ENCODE measurements around the gene SIAH2. TPM values are rescaled to one million over a fixed set of nuclear protein-coding genes. Genes with fewer than 3 reads are reported as not detected.

SIAH2 gene
- total and polyA plus RNA-seq, 2 of the 8 experiments (the other 6 are each of a cell fraction or from before 2014, with no cell fraction given) = 23.9 to 34.2 TPM

GRCh38 chr3:150720444-150720843 lies 42.5 kb downstream of the SIAH2 start:
- H3K9me3 ChIP-seq (ENCODE audit: insufficient read depth in 2 of 2, low read depth in 1 of 2, low read length in 1 of 2) = no peaks in the 10 kb centered on the region
- H3K27me3 ChIP-seq (replicated peaks in 1 of 4; ENCODE audit: control insufficient read depth in 3 of 4, extremely low read depth in 1 of 4, insufficient read depth in 3 of 4, low read length in 3 of 4) = no peaks in the 10 kb centered on the region
- H3K9ac ChIP-seq (replicated peaks in 1 of 4; ENCODE audit: extremely low read depth in 1 of 4, low read depth in 3 of 4, low read length in 3 of 4) = no peak overlapping the region
- H3K4me3 ChIP-seq (ENCODE audit: extremely low read depth in 1 of 4, insufficient read depth in 2 of 4, low read depth in 3 of 4, low read length in 4 of 4) = no peak overlapping the region
- H3K56ac ChIP-seq (replicated peaks; ENCODE audit: insufficient read length, low read depth, low read length) = no peak overlapping the region
- H4K20me1 ChIP-seq (replicated peaks in 1 of 2; ENCODE audit: control insufficient read depth in 1 of 2, insufficient read depth in 2 of 2, low read length in 2 of 2) = no peaks in the 10 kb centered on the region
- H2AFZ ChIP-seq (ENCODE audit: low read length) = no peak overlapping the region
- H2BK20ac ChIP-seq (ENCODE audit: low read length) = no peak overlapping the region
- no peak overlapping the region for H2BK15ac ChIP-seq (ENCODE audit: low read length)
- H3K18ac ChIP-seq (ENCODE audit: extremely low read depth, low read length) = no peak overlapping the region
- H2BK120ac ChIP-seq (replicated peaks; ENCODE audit: low read depth, low read length) = no peak overlapping the region
- TF ChIP-seq RFX5 (IDR thresholded peaks at IDR 0.05; ENCODE audit: borderline replicate concordance, low read depth, low read length) = no peak
- TF ChIP-seq NRF1 (IDR thresholded peaks at IDR 0.05; ENCODE audit: low read depth, low read length) = no peak
- no peak for TF ChIP-seq SP4 (IDR thresholded peaks at IDR 0.05; ENCODE audit: low read length)
- no peak for TF ChIP-seq HDAC6 (IDR thresholded peaks at IDR 0.05; ENCODE audit: low read depth, low read length)
- TF ChIP-seq SIRT6 (IDR thresholded peaks at IDR 0.05; ENCODE audit: low read length) = no peak
- no peak for TF ChIP-seq ATF3 (IDR thresholded peaks at IDR 0.05; ENCODE audit: insufficient read depth, low read depth, low read length)
- no peak for TF ChIP-seq MAFK (IDR thresholded peaks at IDR 0.05; ENCODE audit: low read depth, low read length)
- TF ChIP-seq CEBPB (IDR thresholded peaks at IDR 0.05; ENCODE audit: low read depth, low read length) = no peak
- no peak for TF ChIP-seq GABPA (IDR thresholded peaks at IDR 0.05; ENCODE audit: borderline replicate concordance, insufficient read depth, low read length)
- TF ChIP-seq USF2 (IDR thresholded peaks at IDR 0.05; ENCODE audit: low read length) = no peak
- no peak for TF ChIP-seq FOSL1 (IDR thresholded peaks at IDR 0.05; ENCODE audit: insufficient read depth, low read depth, low read length)
- DNase-seq (ENCODE audit: low read depth in 1 of 2, low spot score in 2 of 2) = no peak
- H2AK5ac ChIP-seq (ENCODE audit: low read depth, low read length) = no peak overlapping the region
- no peak overlapping the region for H3K27ac ChIP-seq (ENCODE audit: low read depth, low read length)
- no peaks in the 10 kb centered on the region for H3K79me1 ChIP-seq (ENCODE audit: low read depth, low read length)
- WGBS, 2 experiments (ENCODE audit: extremely low coverage in 1 of 2, insufficient coverage in 1 of 2, insufficient read length in 1 of 2, insufficient replicate concordance in 2 of 2, low coverage in 1 of 2, low lambda C conversion rate in 2 of 2, missing lambda C conversion rate in 1 of 2) = 96% methylated on average over 3 of the region's 3 CpGs; no CpG with 5 or more reads in 1 of the 2 experiments
- no peak overlapping the region for H3K4ac ChIP-seq (replicated peaks; ENCODE audit: insufficient read length, low read depth, low read length)
- H3K36me3 ChIP-seq (ENCODE audit: control insufficient read depth in 2 of 4, insufficient read depth in 4 of 4, low read length in 3 of 4) = no peaks in the 10 kb centered on the region
- no peak overlapping the region for H3K23ac ChIP-seq (ENCODE audit: insufficient read length)
- H2BK5ac ChIP-seq (ENCODE audit: low read depth, low read length) = no peak overlapping the region
- no peak for FAIRE-seq
- H2BK12ac ChIP-seq (ENCODE audit: low read depth, low read length) = no peak overlapping the region
- ChIA-PET CTCF (ENCODE audit: partially characterized antibody) (interaction anchor here (0.7 to 2.8 kb wide), 24 partner anchors 9 to 537 kb away, joined by 3 to 36 read pairs (median 5); partner anchors contain the start of gene SIAH2), POLR2A (ENCODE audit: partially characterized antibody) (interaction anchor here (1.2 kb wide), 1 partner anchor 43 kb away, joined by 3 read pairs; the partner anchor contains the start of gene SIAH2)
- H4K8ac ChIP-seq (ENCODE audit: extremely low read depth, insufficient read depth, low read length) = no peak overlapping the region
- no peak overlapping the region for H3K4me2 ChIP-seq (ENCODE audit: insufficient read depth in 1 of 2, low read depth in 2 of 2, low read length in 2 of 2)
- no peaks in the 10 kb centered on the region for H3K4me1 ChIP-seq (replicated peaks in 1 of 4; ENCODE audit: control insufficient read depth in 3 of 4, insufficient read depth in 4 of 4, low read length in 3 of 4)
- H4K5ac ChIP-seq (ENCODE audit: insufficient read length, low read depth, low read length) = no peak overlapping the region
- H3K79me2 ChIP-seq (ENCODE audit: control insufficient read depth in 1 of 2, insufficient read depth in 2 of 2, low read length in 2 of 2) = no peaks in the 10 kb centered on the region
- no peaks in the 10 kb centered on the region for H3K23me2 ChIP-seq (ENCODE audit: low read depth, low read length)
- no peak overlapping the region for H3K14ac ChIP-seq (ENCODE audit: insufficient read length)
- H4K91ac ChIP-seq (replicated peaks; ENCODE audit: insufficient read length, low read length) = no peak overlapping the region
